SK-N-SH (cell line): ENCODE results near the gene SPATA19. TPM values are rescaled to one million over a fixed set of nuclear protein-coding genes. Genes with fewer than 3 reads are reported as not detected.

Experiments used
- CTCF ChIA-PET: fragments of 300-600, 350-600 bp; formaldehyde crosslinking; extraction: SDS; loops from one replicate; lab custom pipeline; 2021; lab: Yijun Ruan, JAX
- POLR2A ChIA-PET: fragments of 350-600 bp; sonication (Branson Sonifier 250); formaldehyde crosslinking; extraction: SDS; loops from one replicate; lab custom pipeline; 2020; ENCODE audit warnings: antibody characterized with exemption, inconsistent platforms; lab: Yijun Ruan, JAX
- DNase-seq: peaks from one replicate; pipeline ENCODE4 v3.0.0; 2012
- H2AFZ ChIP-seq: fragments of 200-600 bp; sonication (generic); 2 replicates; pipeline ENCODE4 v1.8.1; 2016; ENCODE audit warnings: antibody characterized with exemption, mild to moderate bottlenecking, low read depth
- H3F3A ChIP-seq: fragments of 200-600 bp; sonication (generic); replicated peaks from 2 replicates; pipeline ENCODE3; 2016; ENCODE audit warnings: antibody characterized with exemption, mild to moderate bottlenecking; ENCODE audit not compliant: insufficient read depth
- H3K27ac ChIP-seq, 2 experiments: fragments of 200-500 bp in 1 of 2; fragments of 200-600 bp in 1 of 2; sonication (Bioruptor generic) in 1 of 2; sonication (generic), shearing (Covaris generic) in 1 of 2; 2 replicates each; pipeline versions ENCODE4 v1.5.1 to v1.6.1; 2014 to 2016; ENCODE audit warnings: low read depth in 2 of 2, inconsistent platforms in 1 of 2, low read length in 1 of 2, mild to moderate bottlenecking in 1 of 2, mixed read lengths in 1 of 2
- H3K27me3 ChIP-seq: fragments of 200-600 bp; sonication (generic), shearing (Covaris generic); 2 replicates; pipeline ENCODE4 v1.6.1; 2016; ENCODE audit warnings: mixed run types; ENCODE audit not compliant: insufficient read depth
- H3K36me3 ChIP-seq, 2 experiments: fragments of 200-500 bp in 1 of 2; fragments of 200-600 bp in 1 of 2; sonication (Bioruptor generic) in 1 of 2; sonication (generic) in 1 of 2; replicated peaks in 1 of 2; 2 replicates each; pipeline versions ENCODE3 to v1.5.1; 2014 to 2016; ENCODE audit warnings: low read length in 1 of 2, mild to moderate bottlenecking in 1 of 2; ENCODE audit not compliant: insufficient read depth in 2 of 2, control insufficient read depth in 1 of 2
- H3K4me1 ChIP-seq, 2 experiments: fragments of 200-500 bp in 1 of 2; fragments of 200-600 bp in 1 of 2; sonication (Bioruptor generic) in 1 of 2; sonication (generic), shearing (Covaris generic) in 1 of 2; 2 replicates each; pipeline versions ENCODE4 v1.5.1 to v1.6.1; 2014 to 2016; ENCODE audit warnings: low read depth in 1 of 2, low read length in 1 of 2, mixed run types in 1 of 2; ENCODE audit not compliant: insufficient read depth in 2 of 2, control insufficient read depth in 1 of 2
- H3K4me2 ChIP-seq: fragments of 200-600 bp; sonication (generic), shearing (Covaris generic); 2 replicates; pipeline ENCODE4 v1.6.1; 2017; ENCODE audit warnings: mixed run types
- H3K4me3 ChIP-seq, 2 experiments: fragments of 200-500 bp in 1 of 2; fragments of 200-600 bp in 1 of 2; sonication (Bioruptor generic) in 1 of 2; sonication (generic), shearing (Covaris generic) in 1 of 2; 2 replicates each; pipeline versions ENCODE4 v1.5.1 to v1.8.1; 2014 to 2016; ENCODE audit warnings: low read depth in 2 of 2, inconsistent platforms in 1 of 2, low read length in 1 of 2, mild to moderate bottlenecking in 1 of 2, mixed read lengths in 1 of 2, moderate library complexity in 1 of 2
- H3K79me2 ChIP-seq: fragments of 200-600 bp; sonication (generic); 2 replicates; pipeline ENCODE4 v1.8.1; 2017; ENCODE audit warnings: mild to moderate bottlenecking; ENCODE audit not compliant: insufficient read depth
- H3K9ac ChIP-seq: fragments of 200-600 bp; sonication (generic); 2 replicates; pipeline ENCODE4 v1.6.1; 2017; ENCODE audit warnings: mixed run types
- H3K9me2 ChIP-seq: fragments of 200-600 bp; sonication (generic); 2 replicates; pipeline ENCODE4 v1.6.1; 2017; ENCODE audit warnings: mixed run types
- H3K9me3 ChIP-seq: fragments of 200-600 bp; sonication (generic); 2 replicates; pipeline ENCODE4 v1.6.1; 2017; ENCODE audit warnings: mixed run types, mild to moderate bottlenecking, moderate library complexity
- H4K20me1 ChIP-seq: fragments of 200-600 bp; sonication (generic); 2 replicates; pipeline ENCODE4 v1.6.1; 2017; ENCODE audit warnings: mild to moderate bottlenecking, mixed run types; ENCODE audit not compliant: insufficient read depth
- CHD2 ChIP-seq: fragments of 150-350 bp; IDR thresholded peaks from 2 replicates; pipeline ENCODE4 v1.6.1; 2018; ENCODE audit warnings: low read length; ENCODE audit not compliant: partially characterized antibody
- ELF1 ChIP-seq: IDR thresholded peaks from 2 replicates; pipeline ENCODE4 v1.4.0; 2012
- FOXJ3 ChIP-seq: sonication (generic); formaldehyde crosslinking; IDR thresholded peaks from 2 replicates; pipeline ENCODE4 v1.5.1; 2020; ENCODE audit warnings: mild to moderate bottlenecking, missing genetic modification reagents
- GABPA ChIP-seq: IDR thresholded peaks from 2 replicates; pipeline ENCODE4 v1.4.0; 2012; ENCODE audit warnings: low read depth, mild to moderate bottlenecking
- MXI1 ChIP-seq: IDR thresholded peaks from 2 replicates; pipeline ENCODE4 v1.6.1; 2012; ENCODE audit warnings: mild to moderate bottlenecking, low read depth, low read length, improper control_type of control experiment
- NFIC ChIP-seq: IDR thresholded peaks from 2 replicates; pipeline ENCODE4 v1.4.0; 2012; ENCODE audit warnings: borderline replicate concordance
- NRF1 ChIP-seq: IDR thresholded peaks from 2 replicates; pipeline ENCODE4 v1.6.1; 2012; ENCODE audit warnings: low read depth, mild to moderate bottlenecking, low read length
- POLR2AphosphoS5 ChIP-seq: IDR thresholded peaks from 2 replicates; pipeline ENCODE4 v1.6.1; 2012; ENCODE audit warnings: low read depth, low read length
- RAD21 ChIP-seq: IDR thresholded peaks from 2 replicates; pipeline ENCODE4 v1.6.1; 2012; ENCODE audit warnings: mild to moderate bottlenecking, low read length
- RCOR1 ChIP-seq: fragments of 150-350 bp; IDR thresholded peaks from 2 replicates; pipeline ENCODE4 v1.6.1; 2017; ENCODE audit warnings: antibody characterized with exemption, low read length
- RXRA ChIP-seq: IDR thresholded peaks from 2 replicates; pipeline ENCODE4 v1.4.0; 2012; ENCODE audit warnings: low read depth, mild to moderate bottlenecking, borderline replicate concordance
- SIN3A ChIP-seq: IDR thresholded peaks from 2 replicates; pipeline ENCODE4 v1.6.1; 2012; ENCODE audit warnings: low read depth, mild to moderate bottlenecking, low read length, moderate library complexity, borderline replicate concordance
- TAF1 ChIP-seq: IDR thresholded peaks from 2 replicates; pipeline ENCODE4 v1.6.1; 2012; ENCODE audit warnings: low read depth, mild to moderate bottlenecking, low read length, moderate library complexity, borderline replicate concordance
- WGBS: methylation state at CpG from one replicate; pipeline ENCODE4 v1.1.6; 2017; ENCODE audit warnings: low lambda C conversion rate; 5-methylcytosine and 5-hydroxymethylcytosine counted together
- polyA plus RNA-seq, 3 experiments: library from polyadenylated mRNA; depleted of rRNA; stranded (reverse); fragments of >200 nt; gene quantifications; 2 replicates each; pipeline ENCODE4 v1.2.3, GENCODE V29; 2012
- TF ChIP-seq, protein P1 (sequence below): fragments of 200-600 bp; sonication (generic); IDR thresholded peaks from 2 replicates; pipeline ENCODE4 v1.6.1; 2017; ENCODE audit warnings: antibody characterized with exemption, mild to moderate bottlenecking, moderate library complexity
- TF ChIP-seq, protein P2 (sequence below): IDR thresholded peaks from 2 replicates; pipeline ENCODE4; 2012
- TF ChIP-seq, protein P3 (sequence below): IDR thresholded peaks from 2 replicates; pipeline ENCODE4 v1.4.0; 2012; ENCODE audit warnings: low read depth
- TF ChIP-seq, protein P4 (sequence below): IDR thresholded peaks from 2 replicates; pipeline ENCODE4 v1.4.0; 2012; ENCODE audit warnings: low read depth, borderline replicate concordance

SPATA19 gene
- polyA plus RNA-seq, 1 of the 3 experiments (the other 2 are of a cell fraction): not detected

DNA sequence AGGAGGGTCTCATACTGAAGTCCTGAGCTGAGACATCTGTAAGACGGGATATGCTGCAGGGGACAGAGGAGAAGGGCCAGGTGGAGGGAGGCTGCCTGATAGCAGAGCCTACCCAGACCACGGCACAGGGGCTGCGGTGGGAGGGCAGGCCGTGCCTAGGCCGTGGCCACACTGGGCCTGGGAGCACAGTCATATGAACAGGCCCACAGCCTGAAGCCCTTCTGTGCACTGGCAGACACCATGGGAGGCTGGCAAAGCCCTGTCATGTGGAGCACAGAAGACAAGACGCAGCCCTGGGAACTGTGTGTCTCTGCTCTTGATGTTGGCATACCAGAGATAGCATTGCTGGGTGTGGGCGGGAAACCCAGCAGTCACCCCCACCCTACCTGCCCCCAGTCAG lies 3.3 kb downstream of the SPATA19 start:
- H3K4me2 ChIP-seq: no peak overlapping the region
- TF ChIP-seq MXI1 (no peak), GABPA (no peak), CHD2 (no peak), ELF1 (no peak), RCOR1 (no peak), SIN3A (no peak), POLR2AphosphoS5 (no peak), RXRA (no peak), NRF1 (no peak), RAD21 (no peak), TAF1 (no peak), FOXJ3 (CRISPR knock-in tag) (no peak), NFIC (no peak)
- TF ChIP-seq, protein P1, sequence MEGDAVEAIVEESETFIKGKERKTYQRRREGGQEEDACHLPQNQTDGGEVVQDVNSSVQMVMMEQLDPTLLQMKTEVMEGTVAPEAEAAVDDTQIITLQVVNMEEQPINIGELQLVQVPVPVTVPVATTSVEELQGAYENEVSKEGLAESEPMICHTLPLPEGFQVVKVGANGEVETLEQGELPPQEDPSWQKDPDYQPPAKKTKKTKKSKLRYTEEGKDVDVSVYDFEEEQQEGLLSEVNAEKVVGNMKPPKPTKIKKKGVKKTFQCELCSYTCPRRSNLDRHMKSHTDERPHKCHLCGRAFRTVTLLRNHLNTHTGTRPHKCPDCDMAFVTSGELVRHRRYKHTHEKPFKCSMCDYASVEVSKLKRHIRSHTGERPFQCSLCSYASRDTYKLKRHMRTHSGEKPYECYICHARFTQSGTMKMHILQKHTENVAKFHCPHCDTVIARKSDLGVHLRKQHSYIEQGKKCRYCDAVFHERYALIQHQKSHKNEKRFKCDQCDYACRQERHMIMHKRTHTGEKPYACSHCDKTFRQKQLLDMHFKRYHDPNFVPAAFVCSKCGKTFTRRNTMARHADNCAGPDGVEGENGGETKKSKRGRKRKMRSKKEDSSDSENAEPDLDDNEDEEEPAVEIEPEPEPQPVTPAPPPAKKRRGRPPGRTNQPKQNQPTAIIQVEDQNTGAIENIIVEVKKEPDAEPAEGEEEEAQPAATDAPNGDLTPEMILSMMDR: no peak
- TF ChIP-seq, protein P2, sequence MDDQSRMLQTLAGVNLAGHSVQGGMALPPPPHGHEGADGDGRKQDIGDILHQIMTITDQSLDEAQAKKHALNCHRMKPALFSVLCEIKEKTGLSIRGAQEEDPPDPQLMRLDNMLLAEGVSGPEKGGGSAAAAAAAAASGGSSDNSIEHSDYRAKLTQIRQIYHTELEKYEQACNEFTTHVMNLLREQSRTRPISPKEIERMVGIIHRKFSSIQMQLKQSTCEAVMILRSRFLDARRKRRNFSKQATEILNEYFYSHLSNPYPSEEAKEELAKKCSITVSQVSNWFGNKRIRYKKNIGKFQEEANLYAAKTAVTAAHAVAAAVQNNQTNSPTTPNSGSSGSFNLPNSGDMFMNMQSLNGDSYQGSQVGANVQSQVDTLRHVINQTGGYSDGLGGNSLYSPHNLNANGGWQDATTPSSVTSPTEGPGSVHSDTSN: no peak
- TF ChIP-seq, protein P3, sequence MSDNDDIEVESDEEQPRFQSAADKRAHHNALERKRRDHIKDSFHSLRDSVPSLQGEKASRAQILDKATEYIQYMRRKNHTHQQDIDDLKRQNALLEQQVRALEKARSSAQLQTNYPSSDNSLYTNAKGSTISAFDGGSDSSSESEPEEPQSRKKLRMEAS: no peak
- TF ChIP-seq, protein P4, sequence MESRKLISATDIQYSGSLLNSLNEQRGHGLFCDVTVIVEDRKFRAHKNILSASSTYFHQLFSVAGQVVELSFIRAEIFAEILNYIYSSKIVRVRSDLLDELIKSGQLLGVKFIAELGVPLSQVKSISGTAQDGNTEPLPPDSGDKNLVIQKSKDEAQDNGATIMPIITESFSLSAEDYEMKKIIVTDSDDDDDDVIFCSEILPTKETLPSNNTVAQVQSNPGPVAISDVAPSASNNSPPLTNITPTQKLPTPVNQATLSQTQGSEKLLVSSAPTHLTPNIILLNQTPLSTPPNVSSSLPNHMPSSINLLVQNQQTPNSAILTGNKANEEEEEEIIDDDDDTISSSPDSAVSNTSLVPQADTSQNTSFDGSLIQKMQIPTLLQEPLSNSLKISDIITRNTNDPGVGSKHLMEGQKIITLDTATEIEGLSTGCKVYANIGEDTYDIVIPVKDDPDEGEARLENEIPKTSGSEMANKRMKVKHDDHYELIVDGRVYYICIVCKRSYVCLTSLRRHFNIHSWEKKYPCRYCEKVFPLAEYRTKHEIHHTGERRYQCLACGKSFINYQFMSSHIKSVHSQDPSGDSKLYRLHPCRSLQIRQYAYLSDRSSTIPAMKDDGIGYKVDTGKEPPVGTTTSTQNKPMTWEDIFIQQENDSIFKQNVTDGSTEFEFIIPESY: no peak
- WGBS: 34% methylated on average over 5 of the region's 7 CpGs
- H3K4me3 ChIP-seq: no peak overlapping the region
- no peaks in the 10 kb centered on the region for H3K27me3 ChIP-seq
- H4K20me1 ChIP-seq: no peaks in the 10 kb centered on the region
- ChIA-PET CTCF (interaction anchor here (0.6 to 2.0 kb wide), 4 partner anchors 678 to 763 kb away, joined by 3 to 11 read pairs (median 4); no protein-coding TSS in a partner anchor), POLR2A (no interaction called here)
- no peaks in the 10 kb centered on the region; a peak in 1 of 4 replicates for H3K4me1 ChIP-seq
- H3F3A ChIP-seq: no peaks in the 10 kb centered on the region
- no peak overlapping the region for H3K27ac ChIP-seq
- H3K79me2 ChIP-seq: no peaks in the 10 kb centered on the region
- DNase-seq: no peak
- no peak overlapping the region for H2AFZ ChIP-seq
- 0 out of 2 replicates have a peak, but pooled peaks cover 3% of the 10 kb centered on the region for H3K9me3 ChIP-seq
- H3K9ac ChIP-seq: no peak overlapping the region
- H3K36me3 ChIP-seq: no peaks in the 10 kb centered on the region
- no peaks in the 10 kb centered on the region for H3K9me2 ChIP-seq
